ENCODE data around the gene A2M.

A2M gene

DNA sequence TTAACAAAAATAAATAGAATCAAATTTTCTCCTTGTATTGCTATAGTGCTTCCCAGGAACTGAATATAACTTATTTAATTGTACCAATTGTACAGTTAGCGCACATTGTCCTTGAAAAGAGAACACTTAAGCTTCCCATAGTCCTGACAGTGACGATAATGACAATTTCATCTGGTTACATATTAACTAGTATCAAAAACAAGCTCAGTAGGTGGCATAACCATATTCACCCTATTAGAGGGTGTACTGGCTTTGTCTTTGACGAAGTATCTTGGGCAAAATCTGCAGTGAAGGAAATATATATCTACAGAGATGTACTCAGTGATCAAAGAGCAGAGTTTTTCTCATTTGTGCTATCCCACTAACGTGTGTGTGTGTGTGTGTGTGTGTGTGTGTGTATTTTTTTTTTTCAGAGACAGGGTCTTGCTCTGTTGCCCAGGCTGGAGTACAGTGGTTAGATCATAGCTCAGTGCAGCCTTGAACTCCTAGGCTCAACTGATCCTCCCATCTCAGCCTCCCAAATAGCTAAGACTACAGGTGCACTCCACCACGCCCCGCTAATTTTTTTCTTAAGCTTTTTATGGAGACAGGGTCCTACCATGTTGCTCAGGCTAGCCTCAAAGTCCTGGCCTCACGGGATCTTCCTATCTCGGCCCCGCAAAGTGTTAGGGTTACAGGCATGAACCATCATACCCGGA, 4.9 kb upstream of the A2M start:
- no CpG with 5 or more reads among the region's 10 CpGs for WGBS (ENCODE audit: insufficient coverage, insufficient read length)
- DNase-seq (ENCODE audit: low read depth, low spot score) = no peak

DNA sequence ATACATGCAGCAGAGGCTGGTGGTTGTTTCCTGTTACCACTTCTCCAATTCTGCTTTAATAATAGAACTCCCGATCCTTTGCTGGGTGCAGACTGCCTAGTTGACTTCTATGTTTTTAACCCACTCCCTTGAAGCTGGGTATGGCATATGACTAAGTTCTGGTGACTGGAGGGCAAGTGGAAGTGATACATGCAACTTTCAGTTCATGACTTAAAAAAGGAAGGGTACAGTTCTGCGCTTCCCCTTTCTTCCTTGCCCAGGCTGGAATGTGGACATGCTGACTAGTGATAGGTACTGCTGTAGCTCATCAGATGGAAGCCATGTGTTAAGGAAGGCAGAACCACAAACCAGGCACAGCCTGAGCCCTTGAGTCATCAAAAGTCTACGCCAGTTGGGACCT, 2.4 kb upstream of the A2M start:
- Histone ChIP-seq H3K27ac (ENCODE audit: low read length) (no peak overlapping the region), H3K27me3 (ENCODE audit: control insufficient read depth, insufficient read depth, low read length) (no peaks in the 10 kb centered on the region), H3K4me3 (ENCODE audit: low read length) (no peak overlapping the region), H3K4me1 (ENCODE audit: control insufficient read depth, insufficient read depth, low read length) (peaks cover 2% of the 10 kb centered on the region; the same call in 1 of the 2 replicates), H3K9me3 (ENCODE audit: control insufficient read depth, insufficient read depth, low read length) (no peaks in the 10 kb centered on the region), H3K36me3 (ENCODE audit: control insufficient read depth, insufficient read depth, low read length) (no peaks in the 10 kb centered on the region)
- no CpG with 5 or more reads among the region's 3 CpGs for WGBS (ENCODE audit: insufficient coverage, insufficient read length)
- DNase-seq (ENCODE audit: low read depth, low spot score) = no peak

More for the DNA sequence above, 4.9 kb upstream of the A2M start:
- no peak overlapping the region for H3K4me3 ChIP-seq (ENCODE audit: low read length)
- H3K27me3 ChIP-seq (ENCODE audit: control insufficient read depth, insufficient read depth, low read length) = no peaks in the 10 kb centered on the region
- no peaks in the 10 kb centered on the region for H3K9me3 ChIP-seq (ENCODE audit: control insufficient read depth, insufficient read depth, low read length)
- peaks cover 1% of the 10 kb centered on the region; the same call in 1 of the 2 replicates for H3K4me1 ChIP-seq (ENCODE audit: control insufficient read depth, insufficient read depth, low read length)
- no peak overlapping the region for H3K27ac ChIP-seq (ENCODE audit: low read length)
- no peaks in the 10 kb centered on the region for H3K36me3 ChIP-seq (ENCODE audit: control insufficient read depth, insufficient read depth, low read length)

DNA sequence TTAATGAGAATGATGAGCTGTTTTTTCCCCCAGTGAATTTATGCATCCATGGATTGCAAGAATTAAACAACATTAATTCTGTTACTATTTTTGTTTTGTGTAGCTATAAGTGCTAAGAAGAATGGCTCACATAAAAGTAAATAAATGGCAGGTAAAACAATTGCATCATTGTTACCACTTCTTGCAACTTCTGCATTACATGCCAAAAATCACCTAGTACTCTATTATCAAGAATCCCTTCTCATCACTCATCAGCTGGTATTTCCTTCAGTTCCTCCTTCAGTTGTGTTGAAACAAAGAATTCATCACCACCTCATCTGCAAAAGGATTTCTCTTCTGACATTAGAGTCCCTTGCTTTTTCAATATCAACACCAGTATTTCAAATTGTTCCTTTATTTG, 773 bp downstream of the A2M start:
- H3K27me3 ChIP-seq (ENCODE audit: control insufficient read depth, insufficient read depth, low read length) = no peaks in the 10 kb centered on the region
- H3K36me3 ChIP-seq (ENCODE audit: control insufficient read depth, insufficient read depth, low read length) = no peaks in the 10 kb centered on the region
- H3K4me3 ChIP-seq (ENCODE audit: low read length) = no peak overlapping the region
- DNase-seq (ENCODE audit: low read depth, low spot score) = no peak
- H3K9me3 ChIP-seq (ENCODE audit: control insufficient read depth, insufficient read depth, low read length) = no peaks in the 10 kb centered on the region
- peaks cover 2% of the 10 kb centered on the region; the same call in 1 of the 2 replicates for H3K4me1 ChIP-seq (ENCODE audit: control insufficient read depth, insufficient read depth, low read length)
- H3K27ac ChIP-seq (ENCODE audit: low read length) = no peak overlapping the region

DNA sequence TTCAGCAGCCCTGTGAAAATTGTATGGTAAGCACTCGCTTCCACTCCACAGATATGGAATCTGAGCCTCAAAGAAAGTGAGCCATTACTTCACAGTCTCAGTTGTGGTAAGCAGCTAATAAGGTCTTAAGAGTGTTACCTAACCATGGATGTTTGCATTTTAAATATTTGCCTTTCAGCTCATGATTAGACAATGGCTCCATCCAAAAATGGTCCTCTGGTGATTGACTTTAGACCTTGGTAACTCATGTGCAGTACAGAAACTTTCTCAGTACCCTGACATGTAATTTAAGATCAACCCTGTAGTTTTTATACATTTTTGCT, 1.8 kb downstream of the A2M start:
- H3K4me1 ChIP-seq (ENCODE audit: control insufficient read depth, insufficient read depth, low read length) = peaks cover 2% of the 10 kb centered on the region; the same call in 1 of the 2 replicates
- H3K36me3 ChIP-seq (ENCODE audit: control insufficient read depth, insufficient read depth, low read length) = no peaks in the 10 kb centered on the region
- H3K9me3 ChIP-seq (ENCODE audit: control insufficient read depth, insufficient read depth, low read length) = no peaks in the 10 kb centered on the region
- no peaks in the 10 kb centered on the region for H3K27me3 ChIP-seq (ENCODE audit: control insufficient read depth, insufficient read depth, low read length)
- no peak overlapping the region for H3K27ac ChIP-seq (ENCODE audit: low read length)
- no peak for DNase-seq (ENCODE audit: low read depth, low spot score)
- WGBS (ENCODE audit: insufficient coverage, insufficient read length) = no CpG with 5 or more reads among the region's 1 CpG
- H3K4me3 ChIP-seq (ENCODE audit: low read length) = no peak overlapping the region

DNA sequence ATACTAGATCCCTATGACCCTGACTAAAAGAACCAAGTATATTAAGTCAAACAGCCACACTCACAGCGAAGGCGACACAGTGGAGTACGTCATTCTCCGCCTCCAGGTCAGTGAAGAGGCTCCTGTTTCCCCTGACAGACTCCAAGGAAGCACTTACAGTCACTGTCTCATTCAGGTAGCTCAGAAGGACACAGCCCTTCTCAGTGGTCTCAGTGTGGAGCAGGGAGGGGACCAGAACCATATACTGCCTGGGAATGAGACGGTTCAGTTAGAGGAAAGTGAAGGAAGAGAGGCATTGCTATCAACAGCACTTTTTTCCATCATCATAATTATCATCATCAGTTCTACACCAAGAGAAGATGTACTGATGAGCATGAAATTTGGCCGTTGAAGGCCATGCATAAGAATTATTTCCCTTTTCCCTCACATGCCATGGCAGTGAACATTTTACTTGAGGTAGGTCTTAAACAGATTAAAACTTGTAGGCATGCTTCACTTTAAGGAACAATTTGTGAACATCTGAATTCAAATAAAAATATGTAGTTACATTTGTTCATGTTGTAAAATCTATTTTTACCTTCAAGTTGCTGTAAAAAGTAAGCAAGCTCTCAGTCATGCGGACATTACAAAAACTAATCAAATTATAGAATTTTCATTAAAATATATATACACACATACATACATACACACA, 2.3 kb downstream of the A2M start:
- Histone ChIP-seq H3K27me3 (ENCODE audit: control insufficient read depth, insufficient read depth, low read length) (no peaks in the 10 kb centered on the region), H3K9me3 (ENCODE audit: control insufficient read depth, insufficient read depth, low read length) (no peaks in the 10 kb centered on the region), H3K27ac (ENCODE audit: low read length) (no peak overlapping the region), H3K4me3 (ENCODE audit: low read length) (no peak overlapping the region), H3K4me1 (ENCODE audit: control insufficient read depth, insufficient read depth, low read length) (peaks cover 2% of the 10 kb centered on the region; the same call in 1 of the 2 replicates), H3K36me3 (ENCODE audit: control insufficient read depth, insufficient read depth, low read length) (no peaks in the 10 kb centered on the region)
- WGBS (ENCODE audit: insufficient coverage, insufficient read length) = no CpG with 5 or more reads among the region's 7 CpGs
- no peak for DNase-seq (ENCODE audit: low read depth, low spot score)

DNA sequence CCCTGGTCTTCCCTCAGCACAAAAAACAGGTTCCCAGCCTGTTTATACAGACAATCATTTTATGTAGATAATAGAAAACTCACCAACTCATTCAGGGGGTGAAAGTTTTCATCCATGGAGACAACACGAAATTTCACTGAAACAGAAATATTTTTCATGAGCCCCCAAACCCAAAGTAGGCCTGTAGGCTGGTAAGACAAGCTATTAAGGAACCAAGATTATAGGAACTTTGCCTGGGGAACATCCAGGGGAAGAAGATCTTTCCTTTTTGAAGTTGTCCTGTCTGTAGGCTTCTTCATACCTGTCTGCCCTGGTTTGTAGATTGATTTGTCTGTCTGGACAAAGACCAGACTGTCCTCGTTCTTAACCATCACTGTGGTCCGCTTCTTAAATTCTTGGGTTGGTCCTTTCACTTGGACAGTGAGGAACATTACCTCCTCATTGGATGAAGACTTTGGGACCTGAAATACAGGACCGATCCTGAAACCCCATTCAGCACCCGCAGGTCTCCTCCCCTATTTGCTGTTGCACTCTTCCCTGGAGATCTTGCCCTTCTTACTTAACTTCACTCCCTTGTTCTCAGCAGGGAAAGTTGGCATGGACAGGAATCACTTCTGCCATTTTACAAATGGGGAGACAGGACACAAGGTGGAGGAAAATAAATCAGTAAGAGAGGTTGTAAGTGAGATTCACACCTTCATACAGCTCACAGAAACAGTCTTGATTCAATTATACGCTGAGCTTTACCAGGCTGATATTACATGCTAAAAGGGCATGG, 3.5 kb downstream of the A2M start:
- Histone ChIP-seq H3K4me1 (ENCODE audit: control insufficient read depth, insufficient read depth, low read length) (peaks cover 2% of the 10 kb centered on the region; the same call in 1 of the 2 replicates), H3K4me3 (ENCODE audit: low read length) (no peak overlapping the region)
- WGBS (ENCODE audit: insufficient coverage, insufficient read length) = no CpG with 5 or more reads among the region's 6 CpGs

DNA sequence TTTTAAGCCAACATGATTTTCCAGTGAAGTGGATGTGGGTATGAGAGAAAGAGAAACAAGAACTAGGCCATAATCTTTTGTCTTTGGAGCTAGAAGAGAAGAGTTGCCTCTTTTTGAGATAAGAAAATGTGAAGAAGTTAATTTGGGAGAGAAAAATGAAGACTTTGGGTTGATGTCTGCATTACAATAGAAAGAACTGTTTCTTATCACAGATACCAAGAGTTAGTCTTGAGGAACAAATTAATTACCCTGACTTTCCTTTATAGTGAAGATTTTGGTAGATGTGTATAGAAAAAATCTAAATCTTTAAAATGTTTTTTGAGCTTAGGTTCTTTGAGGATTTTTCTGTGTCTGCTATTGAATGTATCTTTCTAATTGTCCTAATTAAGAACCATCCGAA, 4.2 kb downstream of the A2M start:
- H3K27me3 ChIP-seq (ENCODE audit: control insufficient read depth, insufficient read depth, low read length) = no peaks in the 10 kb centered on the region
- H3K4me1 ChIP-seq (ENCODE audit: control insufficient read depth, insufficient read depth, low read length) = peaks cover 2% of the 10 kb centered on the region; the same call in 1 of the 2 replicates
- no peak for DNase-seq (ENCODE audit: low read depth, low spot score)
- WGBS (ENCODE audit: insufficient coverage, insufficient read length) = no CpG with 5 or more reads among the region's 1 CpG
- no peak overlapping the region for H3K4me3 ChIP-seq (ENCODE audit: low read length)
- no peaks in the 10 kb centered on the region for H3K9me3 ChIP-seq (ENCODE audit: control insufficient read depth, insufficient read depth, low read length)
- no peak overlapping the region for H3K27ac ChIP-seq (ENCODE audit: low read length)
- no peaks in the 10 kb centered on the region for H3K36me3 ChIP-seq (ENCODE audit: control insufficient read depth, insufficient read depth, low read length)

More for the DNA sequence above, 3.5 kb downstream of the A2M start:
- Histone ChIP-seq H3K36me3 (ENCODE audit: control insufficient read depth, insufficient read depth, low read length) (no peaks in the 10 kb centered on the region), H3K27ac (ENCODE audit: low read length) (no peak overlapping the region), H3K9me3 (ENCODE audit: control insufficient read depth, insufficient read depth, low read length) (no peaks in the 10 kb centered on the region), H3K27me3 (ENCODE audit: control insufficient read depth, insufficient read depth, low read length) (no peaks in the 10 kb centered on the region)
- DNase-seq (ENCODE audit: low read depth, low spot score) = no peak

DNA sequence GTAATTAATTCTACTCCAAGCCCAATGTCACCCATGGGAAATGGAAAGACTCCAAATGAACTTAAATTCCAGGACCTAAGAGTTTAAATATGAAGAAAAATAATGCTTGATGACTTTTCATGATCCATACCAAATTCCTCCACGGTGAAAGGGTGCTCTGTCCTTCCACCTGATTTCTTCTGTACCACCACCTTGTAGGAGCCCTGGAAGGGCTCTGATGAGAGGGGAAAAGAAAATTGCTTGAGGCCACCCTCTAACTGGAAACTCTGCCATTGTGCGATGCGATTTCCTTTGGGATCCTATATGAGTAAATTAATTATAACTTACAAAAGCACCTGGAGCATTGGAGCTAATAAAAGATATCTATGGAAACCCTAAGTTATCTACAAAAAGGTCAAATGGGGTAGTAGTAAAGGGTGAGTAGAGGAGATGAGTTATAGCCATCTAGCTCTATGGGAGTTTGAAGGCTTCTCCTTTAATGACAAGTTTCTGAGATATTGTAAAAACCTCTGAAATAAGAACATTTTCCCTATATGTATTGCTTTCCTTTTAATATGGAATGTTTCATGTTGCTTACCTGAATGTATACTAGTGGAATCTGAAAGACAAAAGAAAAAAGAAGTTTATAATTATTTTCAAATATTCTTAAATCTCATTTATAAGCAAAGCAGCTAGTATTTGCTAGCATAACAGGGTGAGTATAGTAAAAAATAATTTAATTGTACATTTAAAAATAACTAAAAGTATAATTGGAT, 5.8 kb downstream of the A2M start:
- no peak for DNase-seq (ENCODE audit: low read depth, low spot score)
- WGBS (ENCODE audit: insufficient coverage, insufficient read length) = no CpG with 5 or more reads among the region's 3 CpGs
- no peaks in the 10 kb centered on the region for H3K36me3 ChIP-seq (ENCODE audit: control insufficient read depth, insufficient read depth, low read length)
- H3K9me3 ChIP-seq (ENCODE audit: control insufficient read depth, insufficient read depth, low read length) = no peaks in the 10 kb centered on the region
- H3K4me1 ChIP-seq (ENCODE audit: control insufficient read depth, insufficient read depth, low read length) = no peaks in the 10 kb centered on the region
- H3K27ac ChIP-seq (ENCODE audit: low read length) = no peak overlapping the region
- H3K4me3 ChIP-seq (ENCODE audit: low read length) = no peak overlapping the region
- no peaks in the 10 kb centered on the region for H3K27me3 ChIP-seq (ENCODE audit: control insufficient read depth, insufficient read depth, low read length)

DNA sequence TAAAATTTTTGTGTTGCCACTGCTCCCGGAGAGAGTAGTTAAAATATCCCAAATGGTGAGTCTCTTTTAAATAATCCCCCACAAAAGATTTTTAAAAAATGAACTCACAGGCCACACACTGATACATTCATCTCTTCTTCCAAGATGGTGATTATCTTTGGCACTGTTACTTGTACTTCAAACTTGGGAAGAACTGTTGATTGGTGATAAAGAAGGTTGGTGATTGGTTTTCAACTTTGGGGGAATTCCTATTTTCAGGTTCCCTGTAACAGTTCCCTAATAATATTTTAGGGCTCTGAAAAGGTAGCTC, 6.6 kb downstream of the A2M start:
- no CpG with 5 or more reads among the region's 1 CpG for WGBS (ENCODE audit: insufficient coverage, insufficient read length)
- no peak overlapping the region for H3K4me3 ChIP-seq (ENCODE audit: low read length)
- no peaks in the 10 kb centered on the region for H3K9me3 ChIP-seq (ENCODE audit: control insufficient read depth, insufficient read depth, low read length)
- DNase-seq (ENCODE audit: low read depth, low spot score) = no peak
- no peak overlapping the region for H3K27ac ChIP-seq (ENCODE audit: low read length)
- H3K36me3 ChIP-seq (ENCODE audit: control insufficient read depth, insufficient read depth, low read length) = no peaks in the 10 kb centered on the region
- H3K4me1 ChIP-seq (ENCODE audit: control insufficient read depth, insufficient read depth, low read length) = no peaks in the 10 kb centered on the region
- no peaks in the 10 kb centered on the region for H3K27me3 ChIP-seq (ENCODE audit: control insufficient read depth, insufficient read depth, low read length)

DNA sequence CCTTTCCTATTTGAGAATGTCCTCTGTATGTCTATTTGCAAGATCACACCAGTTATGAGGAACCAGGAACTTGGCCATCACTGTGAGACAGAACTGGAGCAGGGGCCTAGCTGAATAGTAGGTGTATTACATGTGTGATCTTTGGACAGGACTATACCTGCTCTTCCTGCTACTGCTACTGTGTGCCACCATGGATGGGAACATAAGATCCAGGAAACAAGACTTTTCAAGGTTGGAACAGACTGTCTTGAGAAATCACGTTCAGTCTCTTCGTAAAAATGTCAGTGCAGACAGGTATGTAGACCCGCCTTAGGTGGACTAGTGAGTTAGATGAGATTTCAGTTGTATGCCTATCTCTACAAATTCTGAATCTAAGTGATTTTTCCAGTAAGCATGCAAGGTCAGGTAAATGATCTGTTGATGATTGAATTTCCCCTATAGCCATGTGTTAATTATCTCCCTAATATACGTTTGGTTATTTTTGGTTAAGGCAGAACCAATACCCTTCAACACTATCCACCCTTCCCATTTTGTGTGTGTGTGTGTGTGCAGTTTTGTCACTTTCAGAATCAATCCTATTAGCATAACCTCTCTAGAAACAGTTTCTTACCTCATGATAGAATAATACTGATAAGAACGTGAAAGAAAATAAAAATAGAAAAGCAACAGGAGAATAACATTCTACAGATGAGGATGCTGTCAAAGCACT, 7.1 kb downstream of the A2M start:
- Histone ChIP-seq H3K27ac (ENCODE audit: low read length) (no peak overlapping the region), H3K4me3 (ENCODE audit: low read length) (no peak overlapping the region), H3K9me3 (ENCODE audit: control insufficient read depth, insufficient read depth, low read length) (no peaks in the 10 kb centered on the region), H3K4me1 (ENCODE audit: control insufficient read depth, insufficient read depth, low read length) (no peaks in the 10 kb centered on the region), H3K27me3 (ENCODE audit: control insufficient read depth, insufficient read depth, low read length) (no peaks in the 10 kb centered on the region), H3K36me3 (ENCODE audit: control insufficient read depth, insufficient read depth, low read length) (no peaks in the 10 kb centered on the region)
- no CpG with 5 or more reads among the region's 5 CpGs for WGBS (ENCODE audit: insufficient coverage, insufficient read length)
- DNase-seq (ENCODE audit: low read depth, low spot score) = no peak

Data from iPS DF 6.9 (cell line).